Mammary epithelial cell (primary cell): ENCODE data around the gene FOXS1.

Experiments used
- CTCF ChIP-seq, 2 donors: IDR thresholded peaks in 1 of 2; conservative IDR thresholded peaks in 1 of 2; 2 replicates each; pipeline ENCODE4 v1.5.1; 2011 to 2012; ENCODE audit warnings: inconsistent platforms in 2 of 2, low read length in 2 of 2, mild to moderate bottlenecking in 2 of 2, control low read depth in 1 of 2, low read depth in 1 of 2; ENCODE audit not compliant: insufficient read depth in 1 of 2; ENCODE audit errors: extremely low read depth in 1 of 2
- EZH2 ChIP-seq: IDR thresholded peaks from 2 replicates; pipeline ENCODE4 v1.6.1; 2012; ENCODE audit warnings: low read length, inconsistent platforms, borderline replicate concordance

GRCh38 chr20:31879143-31879987 lies 34.0 kb upstream of the FOXS1 start:
- no peak for TF ChIP-seq EZH2
- TF ChIP-seq CTCF (conservative IDR thresholded peaks at IDR 0.05 in 1 of 2, IDR thresholded peaks at IDR 0.05 in 1 of 2; ENCODE audit: extremely low read depth in 1 of 2, insufficient read depth in 1 of 2, low read depth in 1 of 2, low read length in 2 of 2): peak in 1 of 2 donors; percentile 4
